ENCODE results near the gene TMEM242.

DNA sequence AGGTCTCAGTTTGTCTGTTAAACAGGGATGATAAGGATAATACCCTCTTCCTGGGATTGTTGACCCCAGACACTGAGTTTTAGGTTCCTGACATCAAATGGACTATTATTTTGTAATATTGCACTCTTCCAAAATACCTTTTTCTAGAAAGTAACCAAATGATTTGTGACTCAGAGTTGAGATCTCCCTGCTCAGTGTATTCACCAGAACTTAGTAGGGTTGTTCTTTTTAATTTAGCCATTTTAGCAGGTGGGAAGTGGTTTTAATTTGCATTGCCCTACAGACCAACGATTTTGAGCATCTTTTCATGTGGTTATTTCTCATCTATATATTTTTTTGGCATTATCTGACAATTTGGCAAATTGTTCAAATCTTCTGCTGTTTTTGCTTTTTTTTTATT, 75.1 kb downstream of the TMEM242 start:
- TF ChIP-seq CTCF (conservative IDR thresholded peaks at IDR 0.05; ENCODE audit: low read depth, low read length) (no peak), RFX5 (IDR thresholded peaks at IDR 0.05; ENCODE audit: low read depth, low read length) (no peak), POLR2A (IDR thresholded peaks at IDR 0.05; ENCODE audit: low read depth, low read length) (no peak), MAZ (IDR thresholded peaks at IDR 0.05; ENCODE audit: borderline replicate concordance, low read depth, low read length) (no peak), RAD21 (IDR thresholded peaks at IDR 0.05; ENCODE audit: low read length) (no peak), CEBPB (IDR thresholded peaks at IDR 0.05; ENCODE audit: low read depth, low read length) (no peak), USF2 (IDR thresholded peaks at IDR 0.05; ENCODE audit: low read depth, low read length) (no peak), RCOR1 (IDR thresholded peaks at IDR 0.05; ENCODE audit: insufficient replicate concordance, low read length) (no peak)
- TF ChIP-seq, protein P1, sequence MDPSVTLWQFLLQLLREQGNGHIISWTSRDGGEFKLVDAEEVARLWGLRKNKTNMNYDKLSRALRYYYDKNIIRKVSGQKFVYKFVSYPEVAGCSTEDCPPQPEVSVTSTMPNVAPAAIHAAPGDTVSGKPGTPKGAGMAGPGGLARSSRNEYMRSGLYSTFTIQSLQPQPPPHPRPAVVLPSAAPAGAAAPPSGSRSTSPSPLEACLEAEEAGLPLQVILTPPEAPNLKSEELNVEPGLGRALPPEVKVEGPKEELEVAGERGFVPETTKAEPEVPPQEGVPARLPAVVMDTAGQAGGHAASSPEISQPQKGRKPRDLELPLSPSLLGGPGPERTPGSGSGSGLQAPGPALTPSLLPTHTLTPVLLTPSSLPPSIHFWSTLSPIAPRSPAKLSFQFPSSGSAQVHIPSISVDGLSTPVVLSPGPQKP (IDR thresholded peaks at IDR 0.05; ENCODE audit: borderline replicate concordance, low read depth, low read length), result no peak
